Activated CD4-positive, alpha-beta T cell treated with anti-CD3 and anti-CD28 coated beads, Interleukin-2, amount 10 ng/mL, durations not matched to agents 7 days and 5 days (primary cell): ENCODE data around the gene TAMM41. TPM values are rescaled to one million over a fixed set of nuclear protein-coding genes. Genes with fewer than 3 reads are reported as not detected.
"Not testable (repeated sequence)": the region's sequence is repeated elsewhere in the genome, so short reads cannot be mapped to it uniquely, and the experiment has no call there.

Experiments
- CTCF ChIA-PET: fragments of 350-600 bp; sonication (Branson Sonifier 250); formaldehyde crosslinking; loops from one replicate; lab custom pipeline; 2021; ENCODE audit warnings: antibody characterized with exemption; lab: Charles Lee
- POLR2A ChIA-PET: fragments of 350-600 bp; sonication (Branson Sonifier 250); formaldehyde crosslinking; loops from one replicate; lab custom pipeline; 2021; ENCODE audit warnings: antibody characterized with exemption; lab: Charles Lee
- DNase-seq: peaks from one replicate; pipeline ENCODE4 v3.0.0-alpha.2; 2020
- H3K27ac Mint-ChIP-seq: one replicate; pipeline ENCODE4 v1.8.0; 2021; ENCODE audit warnings: mild to moderate bottlenecking, moderate library complexity, mixed read lengths
- H3K27me3 Mint-ChIP-seq: one replicate; pipeline ENCODE4 v1.8.0; 2021; ENCODE audit warnings: mixed read lengths
- H3K36me3 Mint-ChIP-seq: one replicate; pipeline ENCODE4 v1.8.0; 2021; ENCODE audit warnings: low read depth, mixed read lengths
- H3K4me1 Mint-ChIP-seq: one replicate; pipeline ENCODE4 v1.8.0; 2021; ENCODE audit warnings: mixed read lengths
- H3K4me3 Mint-ChIP-seq: one replicate; pipeline ENCODE4 v1.8.0; 2021; ENCODE audit warnings: mild to moderate bottlenecking, moderate library complexity, mixed read lengths
- H3K9me3 Mint-ChIP-seq: one replicate; pipeline ENCODE4 v1.8.0; 2021; ENCODE audit warnings: mixed read lengths
- total RNA-seq, 2 experiments: library from RNA; stranded (reverse); gene quantifications; one replicate each; pipeline ENCODE4 v1.2.3, GENCODE V29; 2021

The TAMM41 gene, protein sequence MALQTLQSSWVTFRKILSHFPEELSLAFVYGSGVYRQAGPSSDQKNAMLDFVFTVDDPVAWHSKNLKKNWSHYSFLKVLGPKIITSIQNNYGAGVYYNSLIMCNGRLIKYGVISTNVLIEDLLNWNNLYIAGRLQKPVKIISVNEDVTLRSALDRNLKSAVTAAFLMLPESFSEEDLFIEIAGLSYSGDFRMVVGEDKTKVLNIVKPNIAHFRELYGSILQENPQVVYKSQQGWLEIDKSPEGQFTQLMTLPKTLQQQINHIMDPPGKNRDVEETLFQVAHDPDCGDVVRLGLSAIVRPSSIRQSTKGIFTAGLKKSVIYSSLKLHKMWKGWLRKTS
- total RNA-seq, result 10 to 100 TPM; 25.8 to 26.6 TPM

DNA sequence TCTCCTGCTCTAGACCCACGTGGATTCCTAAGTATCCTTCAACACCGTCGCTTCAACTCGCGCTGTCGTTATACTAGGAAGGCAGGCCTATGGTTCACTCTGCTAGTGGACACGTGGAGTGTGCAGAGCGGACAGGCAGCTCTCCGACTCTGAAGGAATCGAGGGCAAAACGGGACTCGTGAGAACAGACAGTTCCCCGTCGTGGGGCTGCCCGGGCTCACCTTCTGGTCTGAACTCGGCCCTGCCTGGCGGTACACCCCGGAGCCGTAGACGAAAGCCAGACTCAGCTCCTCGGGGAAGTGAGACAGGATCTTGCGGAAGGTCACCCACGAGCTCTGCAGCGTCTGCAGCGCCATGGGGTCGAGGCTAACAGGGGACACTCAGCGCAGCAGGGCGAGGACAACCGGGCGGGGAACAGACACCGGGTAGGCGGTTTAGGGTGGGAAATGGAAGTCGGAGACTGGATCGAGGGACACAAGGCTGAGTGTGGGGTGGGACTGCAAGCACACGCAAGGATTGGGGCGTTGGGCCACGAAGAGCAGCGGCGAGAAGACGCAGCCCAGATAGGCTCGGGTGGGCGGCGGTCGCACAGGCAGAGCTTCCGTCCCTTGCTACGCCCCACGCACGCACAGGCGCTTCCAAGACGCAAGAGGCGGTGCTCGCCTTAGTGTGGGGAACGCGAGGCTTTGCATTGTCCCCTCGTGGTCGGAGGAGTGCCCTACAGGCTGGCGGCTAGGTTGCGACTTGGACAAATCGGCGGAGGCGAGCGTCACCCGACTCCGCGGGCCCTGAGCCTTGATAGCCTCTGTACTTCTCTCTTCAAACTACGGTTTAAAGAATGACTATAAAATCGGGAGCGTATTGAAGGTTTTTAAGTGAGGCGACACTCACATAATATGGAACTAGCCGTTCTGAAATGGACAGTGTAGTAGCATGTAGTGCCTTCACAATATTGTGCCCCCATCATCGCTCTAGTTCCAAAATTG, at the start of gene TAMM41:
Gene TAMM41, minus strand, starts transcription at position 605 of the 986 bp plus-strand sequence. Its CDS starts 249 bp downstream, at position 356.
- H3K36me3 Mint-ChIP-seq, result peaks cover 16% of the 10 kb centered on the region
- CTCF ChIA-PET, result interaction anchor here (0.6 to 1.6 kb wide), 9 partner anchors 9 to 512 kb away, joined by 3 to 5 read pairs (median 4); no protein-coding TSS in a partner anchor
- H3K4me1 Mint-ChIP-seq, result peaks cover 32% of the 10 kb centered on the region
- no peaks in the 10 kb centered on the region for H3K9me3 Mint-ChIP-seq
- H3K4me3 Mint-ChIP-seq, result peak within 1 kb of the TSS; percentile 96
- H3K27ac Mint-ChIP-seq, result peak within 1 kb of the TSS; percentile 96
- peak; percentile 93 for DNase-seq
- POLR2A ChIA-PET, result interaction anchor here (0.6 kb wide), 1 partner anchor 222 kb away, joined by 4 read pairs; no protein-coding TSS in a partner anchor
- H3K27me3 Mint-ChIP-seq, result peaks cover 4% of the 10 kb centered on the region

DNA sequence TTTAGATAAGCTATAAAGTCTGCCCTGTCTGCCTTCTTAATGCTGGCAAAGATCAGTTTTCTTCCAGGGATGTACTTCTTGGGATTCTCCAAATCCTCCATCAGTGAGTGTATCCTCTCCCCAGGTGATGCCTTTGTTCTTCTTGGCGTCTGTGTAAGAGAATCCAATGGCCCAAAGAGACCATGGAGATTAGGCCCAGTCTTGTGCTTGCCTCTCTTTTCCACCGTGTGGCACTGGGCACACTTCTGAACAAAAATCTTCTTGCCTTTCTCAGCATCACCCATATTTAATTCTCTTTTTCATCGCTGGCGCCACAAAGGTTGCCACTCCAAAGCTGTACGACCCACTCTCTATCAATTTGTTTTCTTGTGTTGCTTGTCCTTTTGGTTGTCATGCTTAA, 32.2 kb upstream of the TAMM41 start:
- DNase-seq, result no peak
- Mint-ChIP-seq H3K27ac (no peak overlapping the region), H3K4me3 (no peak overlapping the region), H3K9me3 (no peaks in the 10 kb centered on the region), H3K36me3 (no peaks in the 10 kb centered on the region), H3K4me1 (no peaks in the 10 kb centered on the region), H3K27me3 (peaks cover 8% of the 10 kb centered on the region)
- POLR2A ChIA-PET, result no interaction called here
- CTCF ChIA-PET, result no interaction called here

DNA sequence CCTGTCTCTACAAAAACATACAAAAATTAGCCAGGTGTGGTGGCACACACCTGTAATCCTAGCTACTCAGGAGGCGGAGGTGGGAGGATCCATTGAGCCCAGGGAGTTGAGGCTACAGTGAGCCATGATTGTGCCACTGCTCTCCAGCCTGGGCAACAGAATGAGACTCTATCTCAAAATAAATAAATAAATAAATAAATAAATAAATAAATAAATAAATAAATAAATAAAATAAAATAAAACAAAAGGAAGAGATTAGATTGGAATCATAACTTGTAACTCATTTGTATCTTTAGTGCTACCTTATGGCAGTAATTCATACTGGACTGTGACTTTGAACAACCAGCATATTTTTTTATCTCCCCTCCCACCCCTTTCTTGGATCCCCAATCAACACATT, 28.0 kb upstream of the TAMM41 start:
- H3K27ac Mint-ChIP-seq, H3K4me1 Mint-ChIP-seq, POLR2A ChIA-PET, H3K27me3 Mint-ChIP-seq, H3K4me3 Mint-ChIP-seq, H3K36me3 Mint-ChIP-seq, CTCF ChIA-PET, DNase-seq, H3K9me3 Mint-ChIP-seq: not testable (repeated sequence)

DNA sequence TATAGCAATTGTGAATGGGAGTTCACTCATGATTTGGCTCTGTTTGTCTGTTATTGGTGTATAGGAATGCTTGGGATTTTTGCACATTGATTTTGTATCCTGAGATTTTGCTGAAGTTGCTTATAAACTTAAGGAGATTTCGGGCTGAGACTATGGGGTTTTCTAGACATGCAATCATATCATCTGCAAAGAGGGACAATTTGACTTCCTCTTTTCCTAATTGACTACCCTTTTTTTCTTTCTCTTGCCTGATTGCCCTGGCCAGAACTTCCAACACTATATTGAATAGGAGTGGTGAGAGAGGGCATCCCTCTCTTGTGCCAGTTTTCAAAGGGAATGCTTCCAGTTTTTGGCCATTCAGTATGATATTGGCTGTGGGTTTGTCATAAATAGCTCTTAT, 17.1 kb upstream of the TAMM41 start:
- peaks cover 33% of the 10 kb centered on the region for H3K27me3 Mint-ChIP-seq
- H3K27ac Mint-ChIP-seq, POLR2A ChIA-PET, H3K9me3 Mint-ChIP-seq, H3K4me3 Mint-ChIP-seq, DNase-seq, H3K36me3 Mint-ChIP-seq, CTCF ChIA-PET, H3K4me1 Mint-ChIP-seq: not testable (repeated sequence)

DNA sequence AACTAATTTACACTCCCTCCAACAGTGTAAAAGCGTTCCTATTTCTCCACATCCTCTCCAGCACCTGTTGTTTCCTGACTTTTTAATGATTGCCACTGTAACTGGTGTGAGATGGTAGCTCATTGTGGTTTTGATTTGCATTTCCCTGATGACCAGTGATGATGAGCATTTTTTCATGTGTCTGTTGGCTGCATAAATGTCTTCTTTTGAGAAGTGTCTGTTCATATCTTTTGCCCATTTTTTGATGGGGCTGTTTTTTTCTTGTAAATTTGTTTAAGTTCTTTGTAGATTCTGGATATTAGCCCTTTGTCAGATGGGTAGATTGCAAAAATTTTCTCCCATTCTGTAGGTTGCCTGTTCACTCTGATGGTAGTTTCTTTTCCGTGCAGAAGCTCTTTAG, 15.9 kb upstream of the TAMM41 start:
- H3K36me3 Mint-ChIP-seq, H3K4me3 Mint-ChIP-seq, CTCF ChIA-PET, POLR2A ChIA-PET, DNase-seq, H3K4me1 Mint-ChIP-seq, H3K27ac Mint-ChIP-seq, H3K9me3 Mint-ChIP-seq: not testable (repeated sequence)
- peaks cover 36% of the 10 kb centered on the region for H3K27me3 Mint-ChIP-seq

DNA sequence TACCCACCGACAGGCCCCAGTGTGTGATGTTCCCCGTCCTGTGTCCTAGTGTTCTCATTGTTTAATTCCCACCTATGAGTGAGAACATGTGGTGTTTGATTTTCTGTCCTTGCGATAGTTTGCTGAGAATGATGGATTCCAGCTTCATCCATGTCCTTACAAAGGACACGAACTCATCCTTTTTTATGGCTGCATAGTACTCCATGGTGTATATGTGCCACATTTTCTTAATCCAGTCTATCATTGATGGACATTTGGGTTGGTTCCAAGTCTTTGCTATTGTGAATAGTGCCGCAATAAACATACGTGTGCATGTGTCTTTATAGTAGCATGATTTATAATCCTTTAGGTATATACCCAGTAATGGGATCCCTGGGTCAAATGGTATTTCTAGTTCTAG, 15.5 kb upstream of the TAMM41 start:
- H3K36me3 Mint-ChIP-seq, DNase-seq, H3K27ac Mint-ChIP-seq, CTCF ChIA-PET, POLR2A ChIA-PET, H3K9me3 Mint-ChIP-seq, H3K4me3 Mint-ChIP-seq, H3K4me1 Mint-ChIP-seq: not testable (repeated sequence)
- peaks cover 40% of the 10 kb centered on the region for H3K27me3 Mint-ChIP-seq

DNA sequence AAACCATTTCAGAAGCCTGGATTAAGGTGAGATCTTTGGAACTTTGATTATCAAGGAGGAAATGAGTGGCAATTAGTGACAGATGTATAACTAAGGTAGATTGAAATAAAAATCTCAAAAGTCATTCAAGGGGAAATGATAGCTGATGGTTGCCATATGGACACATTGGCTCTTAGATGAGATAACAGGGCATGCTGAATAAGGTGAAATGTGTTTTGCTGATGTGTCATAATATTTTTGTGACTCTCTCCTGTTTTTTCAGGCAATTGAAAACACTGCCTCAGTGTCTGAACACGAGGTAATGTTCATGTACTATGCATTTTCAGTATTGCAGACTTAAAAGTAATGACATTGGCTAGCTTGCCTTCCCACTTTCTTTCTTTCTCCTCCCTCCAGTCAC, 13.5 kb upstream of the TAMM41 start:
- H3K27ac Mint-ChIP-seq, H3K4me1 Mint-ChIP-seq, H3K4me3 Mint-ChIP-seq, POLR2A ChIA-PET, H3K36me3 Mint-ChIP-seq, H3K9me3 Mint-ChIP-seq, DNase-seq, CTCF ChIA-PET: not testable (repeated sequence)
- peaks cover 38% of the 10 kb centered on the region for H3K27me3 Mint-ChIP-seq

DNA sequence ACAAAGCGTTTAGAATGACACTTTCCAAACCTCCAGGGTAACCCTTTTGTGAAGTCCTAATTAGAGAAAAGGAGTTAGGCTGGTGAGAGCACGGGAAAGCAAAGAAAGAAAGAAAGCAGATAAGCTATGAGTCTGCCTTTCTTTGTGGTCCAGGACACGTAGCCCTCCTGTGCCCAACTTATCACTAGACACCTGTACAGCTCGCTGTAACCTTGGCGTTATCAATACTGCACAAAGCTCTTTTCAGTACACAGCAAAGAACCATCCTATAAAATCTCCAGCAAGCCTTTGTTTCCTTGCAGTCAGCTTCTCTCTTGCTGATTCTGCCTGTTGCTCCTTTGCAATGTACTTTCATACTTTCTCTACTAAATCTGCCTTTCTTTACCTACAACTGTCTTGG, 6.8 kb upstream of the TAMM41 start:
- Mint-ChIP-seq H3K4me1 (no peaks in the 10 kb centered on the region), H3K27me3 (peaks cover 25% of the 10 kb centered on the region), H3K4me3 (no peak overlapping the region), H3K36me3 (no peaks in the 10 kb centered on the region), H3K9me3 (peaks cover 3% of the 10 kb centered on the region), H3K27ac (no peak overlapping the region)
- POLR2A ChIA-PET, result no interaction called here
- no peak for DNase-seq
- CTCF ChIA-PET, result no interaction called here

DNA sequence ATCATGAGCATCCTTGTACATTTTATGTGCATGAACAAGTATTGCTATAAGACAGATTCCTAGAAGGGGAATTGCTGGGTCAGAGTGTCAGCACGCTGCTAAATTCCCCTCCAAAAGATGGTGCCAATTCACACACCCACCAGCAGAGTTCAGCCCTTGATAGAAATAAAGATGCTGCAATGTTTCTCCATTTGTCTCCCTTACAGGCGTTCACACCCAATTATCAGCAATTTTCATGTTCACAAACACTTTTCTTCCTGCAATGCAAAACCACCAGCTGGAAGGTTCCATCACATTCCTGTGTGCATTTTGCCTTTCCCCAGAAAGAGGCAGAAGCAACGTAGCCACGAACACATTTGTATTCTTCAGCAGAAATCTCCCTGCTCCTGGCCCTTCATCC, 3.3 kb upstream of the TAMM41 start:
- no peak for DNase-seq
- Mint-ChIP-seq H3K9me3 (no peaks in the 10 kb centered on the region), H3K36me3 (peaks cover 3% of the 10 kb centered on the region), H3K27me3 (peaks cover 12% of the 10 kb centered on the region), H3K27ac (no peak overlapping the region), H3K4me1 (peaks cover 22% of the 10 kb centered on the region), H3K4me3 (no peak overlapping the region)
- ChIA-PET POLR2A (no interaction called here), CTCF (no interaction called here)

DNA sequence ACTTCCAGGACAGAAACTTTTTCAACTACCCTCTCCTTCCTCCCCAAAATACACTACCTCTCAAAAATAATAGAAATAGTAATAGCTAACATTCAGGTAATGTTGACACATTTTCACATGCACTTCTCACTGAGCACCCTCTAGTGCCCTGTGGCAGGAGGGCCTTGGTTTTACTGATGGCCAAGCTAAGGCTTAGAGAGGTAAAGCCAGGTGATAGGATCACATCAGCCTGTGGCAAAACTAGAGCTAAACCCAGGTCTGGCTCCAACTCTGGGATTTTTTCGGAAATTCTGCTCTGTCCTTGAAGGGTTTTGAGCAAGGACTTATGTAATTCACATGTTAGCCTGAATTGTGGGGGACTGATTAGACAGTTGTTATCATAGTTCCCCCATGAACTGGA, 922 bp upstream of the TAMM41 start:
- no peak for DNase-seq
- no peaks in the 10 kb centered on the region for H3K9me3 Mint-ChIP-seq
- POLR2A ChIA-PET, result no interaction called here

DNA sequence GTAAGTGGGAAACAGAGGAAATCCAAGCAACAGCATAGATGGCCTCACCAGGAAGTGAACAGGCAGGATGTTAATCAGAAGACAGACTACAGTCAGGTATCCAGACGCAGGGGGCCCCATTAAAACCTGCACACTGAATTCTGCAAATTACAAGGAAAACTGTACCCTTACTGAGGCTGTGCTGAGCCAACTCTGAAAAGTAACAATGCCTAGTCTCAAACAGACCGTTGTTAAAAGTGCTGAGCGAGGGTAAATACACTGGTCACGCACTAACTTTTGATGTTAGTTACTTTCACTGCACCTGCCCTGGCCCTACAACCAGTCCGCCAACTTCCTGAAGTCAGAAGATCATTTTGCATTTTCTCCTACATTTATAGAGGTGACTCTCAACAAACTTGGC, 1.0 kb downstream of the TAMM41 start:
- peak overlapping the region; percentile 96 for H3K27ac Mint-ChIP-seq
- ChIA-PET POLR2A (no interaction called here), CTCF (interaction anchor here (1.2 to 1.5 kb wide), 2 partner anchors 20 to 32 kb away, joined by 4 read pairs; no protein-coding TSS in a partner anchor)
- no peaks in the 10 kb centered on the region for H3K27me3 Mint-ChIP-seq
- peak overlapping the region; percentile 96 for H3K4me3 Mint-ChIP-seq
- no peaks in the 10 kb centered on the region for H3K9me3 Mint-ChIP-seq
- peak; percentile 11 for DNase-seq
- H3K36me3 Mint-ChIP-seq, result peaks cover 18% of the 10 kb centered on the region
- peaks cover 32% of the 10 kb centered on the region for H3K4me1 Mint-ChIP-seq

More for the DNA sequence above, 922 bp upstream of the TAMM41 start:
- Mint-ChIP-seq H3K27ac (no peak overlapping the region), H3K36me3 (peaks cover 10% of the 10 kb centered on the region), H3K27me3 (peaks cover 11% of the 10 kb centered on the region), H3K4me1 (peaks cover 32% of the 10 kb centered on the region), H3K4me3 (no peak overlapping the region)
- CTCF ChIA-PET, result interaction anchor here (0.8 to 1.6 kb wide), 4 partner anchors 10 to 22 kb away, joined by 3 to 4 read pairs (median 3); no protein-coding TSS in a partner anchor

DNA sequence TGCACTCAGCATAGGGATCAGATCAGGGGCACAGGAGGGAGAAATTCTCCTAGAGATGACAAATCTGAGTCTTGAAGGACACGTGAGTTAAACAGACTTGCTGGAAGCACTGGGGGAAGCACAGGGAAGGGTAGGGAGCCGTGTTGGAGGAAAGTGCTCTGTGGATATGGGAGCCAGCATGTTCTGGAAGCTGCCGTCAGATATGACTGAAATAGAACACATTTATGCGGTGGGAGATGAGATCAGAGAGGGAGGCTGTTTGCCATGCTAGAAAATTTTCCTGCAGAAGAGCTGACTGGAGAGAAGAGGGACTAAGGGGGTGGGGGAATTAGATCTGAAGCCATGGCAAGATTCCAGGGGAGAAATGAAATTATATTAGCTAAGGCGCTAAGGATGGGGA, 1.8 kb downstream of the TAMM41 start:
- Mint-ChIP-seq H3K4me1 (peaks cover 32% of the 10 kb centered on the region), H3K36me3 (peaks cover 25% of the 10 kb centered on the region), H3K27me3 (no peaks in the 10 kb centered on the region), H3K27ac (peak overlapping the region; percentile 96), H3K9me3 (peaks cover 1% of the 10 kb centered on the region), H3K4me3 (peak overlapping the region; percentile 96)
- DNase-seq, result no peak
- CTCF ChIA-PET, result interaction anchor here (0.9 to 1.0 kb wide), 2 partner anchors 30 to 164 kb away, joined by 3 read pairs; no protein-coding TSS in a partner anchor
- POLR2A ChIA-PET, result no interaction called here
